MG63 (cell line): ENCODE measurements around the gene CD5L. TPM values are rescaled to one million over a fixed set of nuclear protein-coding genes. Genes with fewer than 3 reads are reported as not detected.

ENCODE experiments used
- total RNA-seq: library from RNA; depleted of rRNA; stranded (reverse); fragments of >200 nt; shearing (Covaris generic); gene quantifications from 2 replicates; pipeline ENCODE4 v1.2.3, GENCODE V29; 2014; ENCODE audit warnings: low replicate concordance; rRNA removed

The CD5L gene
- total RNA-seq, 1 experiment from 2014 or later = not detected

Other genes starting within 250 kb of the CD5L start
- not detected in 2 replicates for gene FCRL4, start 243.7 kb downstream of the CD5L start, total RNA-seq
- not detected in 2 replicates for gene FCRL3, start 141.0 kb downstream of the CD5L start, total RNA-seq
- not detected in 2 replicates for gene FCRL2, start 64.7 kb downstream of the CD5L start, total RNA-seq
- gene FCRL1, start 21.7 kb downstream of the CD5L start, total RNA-seq = not detected in 2 replicates
- 25.3 and 26.3 TPM in 2 replicates for gene KIRREL1, start 151.8 kb upstream of the CD5L start, total RNA-seq